Measurements from ENCODE around the gene C22orf23.
A peak's percentile ranks its signal among the peaks of the same experiment; 100 is the strongest.

Gene C22orf23

GRCh38 chr22:37910890-37911672, 42.3 kb downstream of the C22orf23 start:
- DNase-seq (ENCODE audit: low read depth): no peak
- TF ChIP-seq, protein P1, sequence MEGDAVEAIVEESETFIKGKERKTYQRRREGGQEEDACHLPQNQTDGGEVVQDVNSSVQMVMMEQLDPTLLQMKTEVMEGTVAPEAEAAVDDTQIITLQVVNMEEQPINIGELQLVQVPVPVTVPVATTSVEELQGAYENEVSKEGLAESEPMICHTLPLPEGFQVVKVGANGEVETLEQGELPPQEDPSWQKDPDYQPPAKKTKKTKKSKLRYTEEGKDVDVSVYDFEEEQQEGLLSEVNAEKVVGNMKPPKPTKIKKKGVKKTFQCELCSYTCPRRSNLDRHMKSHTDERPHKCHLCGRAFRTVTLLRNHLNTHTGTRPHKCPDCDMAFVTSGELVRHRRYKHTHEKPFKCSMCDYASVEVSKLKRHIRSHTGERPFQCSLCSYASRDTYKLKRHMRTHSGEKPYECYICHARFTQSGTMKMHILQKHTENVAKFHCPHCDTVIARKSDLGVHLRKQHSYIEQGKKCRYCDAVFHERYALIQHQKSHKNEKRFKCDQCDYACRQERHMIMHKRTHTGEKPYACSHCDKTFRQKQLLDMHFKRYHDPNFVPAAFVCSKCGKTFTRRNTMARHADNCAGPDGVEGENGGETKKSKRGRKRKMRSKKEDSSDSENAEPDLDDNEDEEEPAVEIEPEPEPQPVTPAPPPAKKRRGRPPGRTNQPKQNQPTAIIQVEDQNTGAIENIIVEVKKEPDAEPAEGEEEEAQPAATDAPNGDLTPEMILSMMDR (IDR thresholded peaks at IDR 0.05; ENCODE audit: insufficient read depth, low read depth, low read length, missing control alignments): no peak
- H3K4me3 ChIP-seq (ENCODE audit: low read depth, low read length): no peak overlapping the region

- TF ChIP-seq, protein P1 (IDR thresholded peaks at IDR 0.05; ENCODE audit: insufficient read depth, low read depth, low read length, missing control alignments): no peak
Observed at GRCh38 chr22:37909766-37910165, 43.6 kb downstream of the C22orf23 start.

GRCh38 chr22:37907036-37907954, 46.1 kb downstream of the C22orf23 start:
- H3K4me3 ChIP-seq (ENCODE audit: low read depth, low read length): peak overlapping the region; percentile 79
- TF ChIP-seq, protein P1 (IDR thresholded peaks at IDR 0.05; ENCODE audit: insufficient read depth, low read depth, low read length, missing control alignments): no peak
- no peak for DNase-seq (ENCODE audit: low read depth)

More at GRCh38 chr22:37909766-37910165, 43.6 kb downstream of the C22orf23 start:
- DNase-seq (ENCODE audit: low read depth): no peak
- no peak overlapping the region for H3K4me3 ChIP-seq (ENCODE audit: low read depth, low read length)

- TF ChIP-seq, protein P1 (IDR thresholded peaks at IDR 0.05; ENCODE audit: insufficient read depth, low read depth, low read length, missing control alignments): no peak
- DNase-seq (ENCODE audit: low read depth): peak; percentile 46
- peak overlapping the region; percentile 79 for H3K4me3 ChIP-seq (ENCODE audit: low read depth, low read length)
Observed at GRCh38 chr22:37906364-37907008, 46.9 kb downstream of the C22orf23 start.

DNA sequence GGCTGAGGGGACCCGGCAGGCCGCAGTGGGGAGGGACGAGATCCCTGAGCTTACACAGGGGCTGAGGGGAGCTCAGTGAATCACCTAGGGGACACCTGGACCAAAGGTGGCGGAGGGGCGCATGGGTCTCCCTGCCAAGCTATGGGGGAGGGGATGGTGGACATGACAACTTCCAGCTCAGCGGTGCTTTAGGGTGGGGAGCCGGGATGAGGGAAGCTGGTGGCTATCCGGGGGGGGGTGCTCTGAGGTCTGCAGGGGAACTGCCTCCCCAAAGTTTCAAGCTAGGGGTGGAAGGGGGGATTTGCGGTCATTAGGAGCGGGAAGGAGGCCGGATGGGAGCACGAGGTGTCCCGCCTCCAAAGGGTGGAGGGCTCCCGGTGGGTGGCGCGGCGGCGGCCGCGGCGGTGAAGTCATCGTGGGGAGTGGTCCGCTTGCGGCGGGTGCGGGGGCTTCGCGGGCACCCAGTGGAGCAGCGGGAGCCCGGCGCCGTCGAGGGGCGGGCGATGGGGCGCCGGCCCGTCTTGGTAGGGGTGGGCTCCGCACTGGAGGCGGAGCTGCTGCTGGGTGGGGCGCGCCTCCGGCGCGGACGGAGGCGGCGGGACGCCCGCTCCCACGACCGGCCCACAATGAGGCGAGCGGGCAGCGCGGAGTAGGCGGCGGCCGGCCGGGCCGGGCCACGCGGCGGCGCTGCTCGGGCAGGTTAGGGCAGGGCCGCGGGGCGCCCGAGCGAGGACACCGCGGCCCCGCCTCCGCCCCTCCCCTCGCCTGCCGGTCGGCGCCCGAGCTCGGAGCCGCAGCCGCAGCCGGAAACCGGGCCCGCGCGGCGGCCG, 47.7 kb downstream of the C22orf23 start, which contains the start of gene MICALL1:
Gene MICALL1 (plus strand): TSS at position 764 of the 830 bp plus-strand sequence. CDS start 126 bp downstream, outside the sequence.
- peak within 1 kb of the TSS; percentile 79 for H3K4me3 ChIP-seq (ENCODE audit: low read depth, low read length)
- DNase-seq (ENCODE audit: low read depth): peak; percentile 85
- TF ChIP-seq, protein P1 (IDR thresholded peaks at IDR 0.05; ENCODE audit: insufficient read depth, low read depth, low read length, missing control alignments): peak; percentile 36
